ENCODE data around the gene ZNF282.

Gene ZNF282

GRCh38 chr7:149191851-149192250 is 3.5 kb upstream of the ZNF282 start:
- DNase-seq (ENCODE audit: low read depth in 2 of 2) = no peak

GRCh38 chr7:149194799-149195179 is 557 bp upstream of the ZNF282 start:
- no peak for DNase-seq (ENCODE audit: low read depth in 2 of 2)

GRCh38 chr7:149196151-149196704 is 882 bp downstream of the ZNF282 start:
- no peak for DNase-seq (ENCODE audit: low read depth in 2 of 2)

GRCh38 chr7:149196705-149197171 is 1.4 kb downstream of the ZNF282 start:
- no peak for DNase-seq (ENCODE audit: low read depth in 2 of 2)

GRCh38 chr7:149197675-149198074 is 2.3 kb downstream of the ZNF282 start:
- no peak for DNase-seq (ENCODE audit: low read depth in 2 of 2)

- no peak for DNase-seq (ENCODE audit: low read depth in 2 of 2)
Observed at GRCh38 chr7:149198161-149198816, 2.9 kb downstream of the ZNF282 start.

GRCh38 chr7:149199234-149199995 is 4.1 kb downstream of the ZNF282 start:
- DNase-seq (ENCODE audit: low read depth in 2 of 2) = no peak

- DNase-seq (ENCODE audit: low read depth in 2 of 2) = no peak
Observed at GRCh38 chr7:149202831-149203231, 7.5 kb downstream of the ZNF282 start.

- no peak for DNase-seq (ENCODE audit: low read depth in 2 of 2)
Observed at GRCh38 chr7:149205690-149206381, 10.5 kb downstream of the ZNF282 start.

GRCh38 chr7:149207324-149208035 is 12.1 kb downstream of the ZNF282 start:
- no peak for DNase-seq (ENCODE audit: low read depth in 2 of 2)

- no peak for DNase-seq (ENCODE audit: low read depth in 2 of 2)
Observed at GRCh38 chr7:149209518-149210269, 14.3 kb downstream of the ZNF282 start.

GRCh38 chr7:149210551-149210950 is 15.2 kb downstream of the ZNF282 start:
- no peak for DNase-seq (ENCODE audit: low read depth in 2 of 2)

GRCh38 chr7:149214020-149214720 is 18.8 kb downstream of the ZNF282 start:
- no peak for DNase-seq (ENCODE audit: low read depth in 2 of 2)

- no peak for DNase-seq (ENCODE audit: low read depth in 2 of 2)
Observed at GRCh38 chr7:149216402-149216801, 21.1 kb downstream of the ZNF282 start.

GRCh38 chr7:149217570-149217969 is 22.2 kb downstream of the ZNF282 start:
- DNase-seq (ENCODE audit: low read depth in 2 of 2) = no peak

GRCh38 chr7:149218469-149219420 is 23.4 kb downstream of the ZNF282 start:
- DNase-seq (ENCODE audit: low read depth in 2 of 2) = no peak

GRCh38 chr7:149220534-149220933 is 25.2 kb downstream of the ZNF282 start:
- peak in 1 of 2 experiments; percentile 11 for DNase-seq (ENCODE audit: low read depth in 2 of 2)

GRCh38 chr7:149223176-149223575 is 27.8 kb downstream of the ZNF282 start:
- no peak for DNase-seq (ENCODE audit: low read depth in 2 of 2)

- no peak for DNase-seq (ENCODE audit: low read depth in 2 of 2)
Observed at GRCh38 chr7:149223761-149224160, 28.4 kb downstream of the ZNF282 start.

All from fibroblast of skin of left biceps (primary cell).